ENCODE results near the gene S1PR5.
A peak's percentile ranks its signal among the peaks of the same experiment; 100 is the strongest.

S1PR5 gene

DNA sequence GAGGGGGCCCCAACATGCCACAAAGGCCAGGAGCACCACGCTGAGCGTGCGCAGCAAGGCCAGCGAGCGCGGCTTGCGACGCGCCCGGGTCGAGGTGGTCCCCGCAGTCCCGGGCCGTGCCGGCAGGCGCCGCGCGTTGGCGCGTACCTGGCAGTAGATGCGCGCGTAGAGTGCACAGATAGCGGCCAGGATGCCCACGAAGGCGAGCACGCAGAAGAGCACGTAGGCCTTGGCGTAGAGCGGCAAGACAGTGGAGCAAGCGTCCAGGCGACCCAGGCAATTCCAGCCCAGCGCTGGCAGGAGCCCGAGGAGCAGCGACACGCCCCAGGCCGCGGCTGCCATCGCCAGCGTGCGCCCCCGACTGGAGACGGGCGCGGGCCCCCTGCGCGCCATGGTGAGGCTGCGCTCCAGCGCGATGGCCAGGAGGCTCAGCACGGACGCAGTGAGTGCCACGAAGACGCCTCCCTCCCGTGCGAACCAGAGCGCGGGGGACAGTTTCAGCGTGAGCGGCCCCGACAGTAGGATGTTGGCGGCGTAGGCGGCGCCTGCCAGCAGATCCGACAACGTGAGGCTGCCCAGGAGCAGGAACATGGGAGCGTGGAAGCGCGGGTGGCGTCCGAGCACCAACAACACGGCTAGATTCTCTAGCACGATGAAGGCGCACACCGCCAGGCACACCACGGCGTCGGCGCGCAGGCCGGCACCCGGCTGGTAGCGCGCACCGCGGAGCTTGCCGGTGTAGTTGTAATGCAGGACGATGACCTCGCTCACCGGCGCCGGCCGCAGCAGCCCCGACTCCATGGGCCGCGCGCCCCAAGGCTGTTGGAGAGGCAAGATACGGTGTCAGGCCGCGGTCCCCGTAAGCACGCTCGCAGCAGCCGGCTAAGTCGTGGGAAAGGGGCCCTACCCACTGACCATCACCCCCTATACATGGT, 2.8 kb downstream of the S1PR5 start:
- no peak for DNase-seq

DNA sequence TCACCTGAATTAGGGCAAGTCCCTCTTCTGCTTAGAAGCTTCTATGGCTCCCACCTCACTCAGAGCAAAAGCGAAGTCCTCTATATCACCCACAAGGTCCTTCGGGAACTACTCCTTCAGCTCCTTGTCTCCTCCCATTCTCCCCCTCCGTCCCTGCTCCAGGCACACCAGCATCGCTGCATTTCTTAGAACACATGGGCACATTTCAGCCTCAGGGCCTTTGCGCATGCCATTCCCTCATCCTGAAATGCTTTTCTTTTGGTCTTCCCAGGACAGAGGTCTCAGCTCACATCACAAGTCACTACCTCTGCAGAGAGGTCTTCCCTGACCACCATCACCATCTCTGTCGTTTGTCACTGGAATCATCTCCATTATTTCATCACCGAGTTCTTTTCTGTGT, 4.0 kb downstream of the S1PR5 start:
- DNase-seq: no peak

DNA sequence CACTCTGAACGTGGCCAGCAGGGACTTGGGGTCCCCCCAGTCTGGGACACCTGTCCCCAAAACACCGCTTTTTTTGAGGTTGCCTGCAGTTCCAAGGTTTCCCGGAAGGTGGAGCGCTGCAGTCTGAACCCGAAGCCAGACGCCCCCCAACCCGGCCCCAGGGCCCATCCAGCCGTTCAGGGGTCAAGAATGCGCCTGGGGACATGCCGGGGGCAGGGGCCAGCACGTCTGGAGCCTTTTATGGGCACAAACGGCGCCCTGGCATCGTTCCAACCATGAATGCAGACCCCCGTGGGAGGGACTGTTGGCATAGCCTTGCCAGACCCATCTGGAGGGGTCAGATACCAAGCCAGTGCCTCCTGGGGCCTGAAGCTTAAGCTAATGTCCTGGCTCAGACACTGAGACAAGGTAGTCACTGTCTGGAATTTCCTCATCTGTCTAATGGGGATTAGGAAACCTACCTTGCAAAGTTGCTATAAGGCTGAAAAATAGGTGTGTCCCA, 6.9 kb downstream of the S1PR5 start:
- no peak for DNase-seq

DNA sequence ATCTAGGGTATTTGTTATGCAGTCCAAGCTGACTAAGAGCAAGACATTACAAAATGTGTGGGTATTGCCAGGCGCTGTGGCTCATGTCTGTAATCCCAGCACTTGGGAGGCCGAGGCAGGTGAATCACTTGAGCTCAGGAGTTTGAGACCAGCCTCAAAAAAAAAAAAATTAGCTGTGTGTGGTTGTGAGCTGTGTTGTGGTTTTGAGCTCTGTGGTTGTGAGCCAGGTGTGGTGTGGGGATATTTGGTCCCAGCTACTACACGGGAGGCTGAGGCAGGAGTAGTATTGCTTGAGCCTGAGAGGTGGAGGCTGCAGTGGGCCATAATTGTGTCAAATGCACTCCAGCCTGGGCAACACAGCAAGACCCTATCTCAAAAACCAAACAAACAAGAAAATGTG, 8.5 kb downstream of the S1PR5 start:
- no peak for DNase-seq

DNA sequence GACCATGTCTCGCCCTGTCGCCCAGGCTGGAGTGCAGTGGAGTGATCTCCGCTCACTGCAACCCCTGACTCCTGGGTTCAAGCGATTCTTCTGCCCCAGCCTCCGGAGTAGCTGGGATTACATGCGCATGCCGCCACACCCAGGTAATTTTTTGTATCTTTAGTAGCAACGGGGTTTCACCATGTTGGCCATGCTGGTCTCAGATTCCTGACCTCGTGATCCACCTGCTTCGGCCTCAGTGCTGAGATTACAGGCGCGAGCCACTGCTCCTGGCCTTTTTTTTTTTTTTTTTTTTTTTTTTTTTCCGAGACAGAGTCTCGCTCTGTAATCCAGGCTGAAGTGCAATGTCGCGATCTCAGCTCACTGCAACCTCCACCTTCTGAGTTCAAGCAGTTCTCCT, 9.2 kb downstream of the S1PR5 start:
- DNase-seq: no peak

- DNase-seq: no peak
Measured at GRCh38 chr19:10505583-10506229, 11.5 kb downstream of the S1PR5 start.

DNA sequence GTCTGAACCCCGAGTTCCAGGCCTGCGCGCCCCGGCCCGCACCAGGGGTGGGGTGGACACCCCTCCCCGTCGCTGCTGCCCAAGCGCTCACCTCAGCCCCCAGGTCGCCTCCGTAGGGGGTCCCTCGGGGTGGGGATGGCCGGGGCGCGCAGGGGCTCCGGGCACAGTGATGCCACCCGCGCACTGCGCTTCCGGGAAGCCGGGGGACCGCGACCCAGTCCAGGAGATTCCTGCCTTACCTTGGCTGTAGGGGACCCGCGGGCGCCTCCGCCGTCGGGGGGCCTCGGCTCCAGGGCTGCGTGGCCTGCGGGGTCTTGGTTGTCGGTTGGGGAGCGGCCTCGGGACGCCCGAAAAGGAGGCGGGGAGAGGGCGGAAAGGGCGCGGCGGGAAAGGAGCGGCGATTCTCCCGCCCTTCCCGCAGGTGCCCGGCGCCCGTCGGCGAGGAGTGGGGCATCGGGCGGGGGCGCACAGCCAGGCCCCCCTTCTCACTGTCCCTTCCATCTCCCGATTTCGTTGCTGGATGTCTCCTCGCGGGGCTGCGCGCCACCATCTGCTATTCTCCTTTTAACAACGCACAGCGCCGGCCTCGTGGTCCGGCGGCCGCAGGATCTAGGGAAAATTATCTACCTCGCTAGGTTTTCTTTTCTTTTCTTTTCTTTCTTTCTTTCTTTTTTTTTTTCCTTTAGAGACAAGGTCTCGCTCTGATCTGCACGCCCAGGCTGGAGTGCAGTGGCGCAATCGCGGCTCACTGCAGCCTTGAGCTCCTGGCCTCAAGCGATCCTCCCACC, 14.1 kb downstream of the S1PR5 start, which contains the start of gene KEAP1:
Gene KEAP1 (minus strand): TSS at position 355 of the 788 bp plus-strand sequence. CDS start 3,323 bp downstream, outside the sequence.
- DNase-seq: no peak

DNA sequence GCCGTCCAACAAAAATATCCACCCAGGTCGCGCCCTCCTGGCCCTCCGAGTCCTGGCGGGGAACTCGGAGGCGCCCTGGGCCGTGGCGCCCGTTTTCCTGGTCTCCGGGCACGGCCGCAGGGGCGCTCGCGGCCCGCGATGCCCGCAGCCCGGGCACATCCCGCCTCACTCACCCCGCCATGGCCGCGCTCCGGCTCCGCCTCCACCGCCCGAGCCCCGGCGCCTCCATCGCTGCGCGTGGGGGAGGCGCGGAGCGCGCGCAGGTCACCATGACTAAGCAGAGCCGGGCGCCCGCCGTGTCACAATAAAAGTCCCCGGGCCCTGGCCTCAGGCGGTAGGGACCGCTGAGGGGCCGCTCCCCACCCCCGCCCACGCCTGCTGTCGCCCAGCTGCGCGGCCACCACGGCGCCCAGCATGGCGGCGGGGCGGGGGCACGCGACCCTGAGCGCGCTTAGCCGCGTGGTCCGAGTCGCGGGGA, 14.7 kb downstream of the S1PR5 start:
- peak; percentile 93 for DNase-seq

DNA sequence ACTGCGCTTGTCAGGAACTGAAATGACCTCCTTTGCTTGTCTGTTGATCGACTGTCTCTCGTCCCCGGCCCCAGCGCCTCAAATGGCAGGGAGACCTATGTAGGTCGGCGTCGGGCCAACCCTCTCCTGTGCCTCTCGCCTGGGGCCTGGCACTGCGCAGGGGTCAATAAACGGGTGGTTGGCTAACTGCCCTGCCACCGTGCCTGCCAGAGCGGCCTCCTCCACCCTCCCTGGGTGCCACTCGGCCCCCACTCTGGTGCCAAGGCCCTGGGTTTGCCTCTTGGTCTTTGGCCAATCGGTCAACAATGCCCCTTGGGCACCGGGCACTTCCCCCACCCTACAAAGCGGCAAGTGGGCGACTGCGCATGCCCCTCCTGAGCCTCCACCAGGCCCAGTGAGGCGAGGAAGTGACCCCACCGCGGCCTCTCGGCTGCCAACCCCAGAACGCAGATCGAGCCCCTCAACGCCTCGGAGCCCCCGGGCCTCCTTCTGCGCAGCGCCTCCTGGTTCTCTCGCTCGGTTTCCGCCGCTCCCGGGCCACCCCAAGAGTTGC, 15.2 kb downstream of the S1PR5 start:
- DNase-seq: peak; percentile 57

DNA sequence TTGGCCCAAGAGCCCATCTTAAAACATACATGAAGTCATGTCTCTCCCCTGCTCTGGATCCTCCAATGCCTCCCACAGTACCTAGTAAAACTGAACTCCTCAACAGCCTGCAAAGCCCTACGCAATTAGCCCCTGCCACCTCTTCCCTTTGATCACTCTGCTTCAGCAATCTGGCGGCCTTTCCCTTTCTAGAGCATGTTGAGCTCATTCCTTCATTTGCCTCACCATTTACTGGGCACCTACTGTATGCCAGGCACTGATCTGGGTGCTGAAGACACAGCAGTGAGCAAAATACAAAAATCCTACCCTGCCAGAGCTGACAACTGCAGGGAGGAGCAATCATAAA, 17.0 kb downstream of the S1PR5 start:
- DNase-seq: no peak

GRCh38 chr19:10499550-10500246, 17.5 kb downstream of the S1PR5 start:
- DNase-seq: no peak

GRCh38 chr19:10497371-10497770, 19.9 kb downstream of the S1PR5 start:
- DNase-seq: no peak

DNA sequence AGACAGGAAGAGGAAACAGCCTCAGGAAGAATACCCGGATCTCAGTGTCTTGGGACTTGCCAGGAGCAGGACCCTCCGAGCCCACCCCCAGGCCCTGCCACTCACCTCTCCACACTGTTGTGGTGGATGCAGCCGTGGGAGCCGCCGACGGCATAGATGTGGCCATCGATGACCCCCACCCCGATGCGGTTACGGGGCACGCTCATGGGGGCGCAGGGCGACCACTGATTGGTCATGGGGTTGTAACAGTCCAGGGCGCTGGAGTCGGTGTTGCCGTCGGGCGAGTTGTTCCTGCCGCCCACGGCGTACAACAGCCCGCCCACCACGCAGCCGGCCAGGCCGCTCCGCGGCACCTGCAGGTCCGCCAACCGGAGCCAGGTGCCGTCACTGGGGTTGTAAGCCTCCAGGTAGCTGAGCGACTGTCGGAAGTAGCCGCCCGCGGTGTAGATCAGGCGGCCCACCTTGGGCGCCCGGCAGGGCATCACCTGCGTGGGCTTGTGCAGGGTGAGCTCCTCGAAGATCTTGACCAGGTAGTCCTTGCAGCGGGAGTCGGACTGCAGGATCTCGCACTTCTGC, 25.7 kb downstream of the S1PR5 start:
- DNase-seq: no peak

DNA sequence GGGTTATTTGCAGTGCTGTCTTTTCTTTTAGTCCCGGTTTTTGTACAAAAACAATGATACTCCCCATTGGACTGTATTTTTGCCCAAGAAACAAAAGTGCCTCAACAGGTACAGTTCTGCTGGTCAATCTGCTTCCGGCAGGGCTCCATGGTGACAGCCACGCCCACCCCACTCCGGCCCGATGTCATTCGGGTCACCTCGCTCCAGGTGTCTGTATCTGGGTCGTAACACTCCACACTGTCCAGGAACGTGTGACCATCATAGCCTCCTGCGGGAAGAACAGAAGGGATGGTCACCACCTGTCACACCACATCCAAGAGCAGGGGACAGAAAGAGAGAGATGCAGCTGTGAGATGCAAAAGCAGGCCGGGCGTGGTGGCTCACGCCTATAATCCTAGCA, 30.7 kb downstream of the S1PR5 start:
- DNase-seq: no peak

- peak; percentile 91 for DNase-seq
Measured at GRCh38 chr19:10478903-10479384, 38.3 kb downstream of the S1PR5 start.

GRCh38 chr19:10478476-10478875, 38.8 kb downstream of the S1PR5 start:
- no peak for DNase-seq

- DNase-seq: no peak
Measured at GRCh38 chr19:10474962-10475451, 42.2 kb downstream of the S1PR5 start.

GRCh38 chr19:10473192-10473591, 44.1 kb downstream of the S1PR5 start:
- DNase-seq: no peak

- no peak for DNase-seq
Measured at GRCh38 chr19:10471909-10472308, 45.3 kb downstream of the S1PR5 start.

GRCh38 chr19:10468133-10468532, 49.1 kb downstream of the S1PR5 start:
- DNase-seq: no peak

- no peak for DNase-seq
Measured at GRCh38 chr19:10467104-10467706, 50.0 kb downstream of the S1PR5 start.

Measured in NCI-H510A (cell line).